CD4-positive, alpha-beta memory T cell (primary cell): ENCODE measurements around the gene CARD10. TPM values are rescaled to one million over a fixed set of nuclear protein-coding genes. Genes with fewer than 3 reads are reported as not detected.

Source experiments
- CTCF ChIA-PET: fragments of 350-600 bp; sonication (Branson Sonifier 250); formaldehyde crosslinking; loops from one replicate; lab custom pipeline; 2021; ENCODE audit warnings: inconsistent platforms; ENCODE audit not compliant: partially characterized antibody; lab: Charles Lee
- POLR2A ChIA-PET: fragments of 350-600 bp; sonication (Branson Sonifier 250); formaldehyde crosslinking; loops from one replicate; lab custom pipeline; 2021; ENCODE audit not compliant: partially characterized antibody; lab: Charles Lee
- DNase-seq, 5 donors: peaks; one replicate each; pipeline versions ENCODE4 v3.0.0 to v3.0.0-alpha.2; 2020 to 2022; ENCODE audit warnings: mixed read lengths in 1 of 5
- H3K27ac ChIP-seq: one replicate; pipeline ENCODE4 v1.7.0; 2013; ENCODE audit warnings: low read depth, low read length
- H3K27me3 ChIP-seq: 2 replicates; pipeline ENCODE4 v1.7.0; 2013; ENCODE audit warnings: mild to moderate bottlenecking, low read length, moderate library complexity; ENCODE audit not compliant: insufficient read depth
- H3K36me3 ChIP-seq: 2 replicates; pipeline ENCODE4 v1.7.0; 2013; ENCODE audit warnings: mild to moderate bottlenecking, low read length, moderate library complexity; ENCODE audit not compliant: insufficient read depth
- H3K4me1 ChIP-seq: 2 replicates; pipeline ENCODE4 v1.7.0; 2013; ENCODE audit warnings: mild to moderate bottlenecking, low read length, moderate library complexity; ENCODE audit not compliant: insufficient read depth
- H3K4me3 ChIP-seq, 2 donors: one replicate each; pipeline ENCODE4 v1.7.0; 2013; ENCODE audit warnings: low read length in 2 of 2, mild to moderate bottlenecking in 1 of 2
- H3K9me3 ChIP-seq, 2 donors: one replicate each; pipeline ENCODE4 v1.7.0; 2013; ENCODE audit warnings: low read length in 2 of 2, control low read depth in 1 of 2; ENCODE audit not compliant: control insufficient read depth in 1 of 2
- H3K27ac Mint-ChIP-seq, 7 donors: one replicate each; pipeline ENCODE4 v1.8.0; 2020 to 2021; ENCODE audit warnings: mixed read lengths in 7 of 7, mild to moderate bottlenecking in 6 of 7, inconsistent platforms in 3 of 7, moderate library complexity in 3 of 7
- H3K27me3 Mint-ChIP-seq, 2 donors: one replicate each; pipeline ENCODE4 v1.8.0; 2020 to 2021; ENCODE audit warnings: mixed read lengths in 2 of 2
- H3K36me3 Mint-ChIP-seq, 2 donors: one replicate each; pipeline ENCODE4 v1.8.0; 2020 to 2021; ENCODE audit warnings: mixed read lengths in 2 of 2, inconsistent platforms in 1 of 2, mild to moderate bottlenecking in 1 of 2
- H3K4me1 Mint-ChIP-seq, 4 donors: one replicate each; pipeline ENCODE4 v1.8.0; 2020 to 2021; ENCODE audit warnings: mixed read lengths in 4 of 4, mild to moderate bottlenecking in 1 of 4
- H3K4me3 Mint-ChIP-seq, 8 donors: one replicate each; pipeline ENCODE4 v1.8.0; 2020 to 2021; ENCODE audit warnings: mixed read lengths in 8 of 8, mild to moderate bottlenecking in 7 of 8, moderate library complexity in 6 of 8, inconsistent platforms in 3 of 8
- H3K9me3 Mint-ChIP-seq, 8 donors: one replicate each; pipeline ENCODE4 v1.8.0; 2020 to 2021; ENCODE audit warnings: mixed read lengths in 8 of 8, mild to moderate bottlenecking in 5 of 8, inconsistent platforms in 3 of 8, moderate library complexity in 1 of 8
- intact Hi-C: fragments of 100-400 bp; cut with micrococcal nuclease; formaldehyde crosslinking; loops from one replicate; pipeline ENCODE4 v1.15.1; 2023
- polyA plus RNA-seq, 2 donors: library from polyadenylated mRNA; unstranded; fragments of 300-500 nt; fragmentation: Illumina TruSeq; gene quantifications; one replicate each; pipeline ENCODE4 v1.2.3, GENCODE V29; 2021
- total RNA-seq, 2 experiments: library from RNA; stranded (reverse); gene quantifications; one replicate each; pipeline ENCODE4 v1.2.3, GENCODE V29; 2021

The CARD10 gene
- total and polyA plus RNA-seq, 4 experiments from 2014 or later, result 0.42 to 0.61 TPM; not detected in 2

- H3K27me3 Mint-ChIP-seq, result no peaks in the 10 kb centered on the region
- no peaks in the 10 kb centered on the region for H3K27me3 ChIP-seq
- peaks cover 73% of the 10 kb centered on the region for H3K36me3 ChIP-seq
- H3K27ac ChIP-seq, result no peak overlapping the region
- peak overlapping the region in 2 of 7 donors; percentile 21 to 22 for H3K27ac Mint-ChIP-seq
- H3K4me1 ChIP-seq, result no peaks in the 10 kb centered on the region
- peaks cover 0 to 8% (median 5%) of the 10 kb centered on the region in 4 donors for H3K4me1 Mint-ChIP-seq
- H3K36me3 Mint-ChIP-seq, result peaks cover 40 to 82% of the 10 kb centered on the region in 2 donors
- H3K4me3 Mint-ChIP-seq, result no peak overlapping the region
- POLR2A ChIA-PET, result interaction anchor here (3.4 to 4.5 kb wide), 2 partner anchors 10 to 15 kb away, joined by 9 to 53 read pairs; partner anchors contain the start of gene MFNG
- DNase-seq, result no peak
- intact Hi-C loops, result no loop called here
- CTCF ChIA-PET, result interaction anchor here (1.2 to 5.2 kb wide), 2 partner anchors 10 to 21 kb away, joined by 3 to 185 read pairs; no protein-coding TSS in a partner anchor
- H3K4me3 ChIP-seq, result no peak overlapping the region
- H3K9me3 ChIP-seq, result no peaks in the 10 kb centered on the region
- no peaks in the 10 kb centered on the region for H3K9me3 Mint-ChIP-seq
These were observed 44.6 kb downstream of the CARD10 start for GRCh38 chr22:37474447-37475090.

- Mint-ChIP-seq H3K27ac (peak overlapping the region in 1 of 7 donors; percentile 7), H3K4me3 (no peak overlapping the region), H3K27me3 (no peaks in the 10 kb centered on the region), H3K9me3 (no peaks in the 10 kb centered on the region), H3K4me1 (peaks cover 0 to 12% (median 7%) of the 10 kb centered on the region in 4 donors), H3K36me3 (peaks cover 45 to 79% of the 10 kb centered on the region in 2 donors)
- CTCF ChIA-PET, result interaction anchor here (1.0 to 5.2 kb wide), 11 partner anchors 9 to 212 kb away, joined by 3 to 185 read pairs (median 5); partner anchors contain the start of gene MFNG
- Histone ChIP-seq H3K4me3 (no peak overlapping the region), H3K27me3 (no peaks in the 10 kb centered on the region), H3K4me1 (no peaks in the 10 kb centered on the region), H3K27ac (no peak overlapping the region), H3K36me3 (peaks cover 72% of the 10 kb centered on the region), H3K9me3 (no peaks in the 10 kb centered on the region)
- intact Hi-C loops, result no loop called here
- no peak for DNase-seq
- POLR2A ChIA-PET, result interaction anchor here (0.9 to 4.5 kb wide), 3 partner anchors 11 to 25 kb away, joined by 4 to 53 read pairs (median 9); partner anchors contain the start of gene MFNG
These were observed 45.7 kb downstream of the CARD10 start for GRCh38 chr22:37473437-37473946.

DNA sequence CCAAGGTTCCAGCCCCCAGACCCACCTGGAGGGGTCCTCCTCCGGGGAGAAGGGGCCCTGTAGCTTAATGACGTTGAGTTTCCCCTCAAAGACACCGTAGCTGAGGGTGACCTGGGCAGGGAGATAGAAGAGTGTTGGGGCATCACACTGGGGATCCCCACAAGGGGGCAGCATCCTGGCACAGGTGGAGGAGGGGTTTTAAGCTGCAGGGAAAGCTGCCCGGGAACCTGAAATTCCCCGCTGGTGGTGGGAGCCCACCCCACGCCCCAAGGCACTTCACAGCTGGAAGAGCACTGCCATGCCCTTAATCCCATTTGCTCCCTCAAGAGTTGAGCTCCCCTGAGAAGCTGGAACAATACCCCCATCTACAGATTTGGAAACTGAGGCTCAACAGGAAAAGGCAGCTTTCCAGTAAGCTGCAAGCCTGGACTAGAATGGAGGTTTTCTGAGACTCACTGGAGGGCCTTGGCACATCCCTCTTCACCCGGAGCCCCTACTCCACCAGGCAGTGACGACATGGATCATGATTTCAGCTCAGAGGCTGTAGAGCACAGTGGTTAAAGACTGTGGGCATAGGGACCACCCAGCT is 46.7 kb downstream of the CARD10 start:
- POLR2A ChIA-PET, result interaction anchor here (0.9 to 4.5 kb wide), 6 partner anchors 12 to 34 kb away, joined by 3 to 53 read pairs (median 4); partner anchors contain the start of gene MFNG
- H3K4me1 Mint-ChIP-seq, result peaks cover 0 to 12% (median 7%) of the 10 kb centered on the region in 4 donors

DNA sequence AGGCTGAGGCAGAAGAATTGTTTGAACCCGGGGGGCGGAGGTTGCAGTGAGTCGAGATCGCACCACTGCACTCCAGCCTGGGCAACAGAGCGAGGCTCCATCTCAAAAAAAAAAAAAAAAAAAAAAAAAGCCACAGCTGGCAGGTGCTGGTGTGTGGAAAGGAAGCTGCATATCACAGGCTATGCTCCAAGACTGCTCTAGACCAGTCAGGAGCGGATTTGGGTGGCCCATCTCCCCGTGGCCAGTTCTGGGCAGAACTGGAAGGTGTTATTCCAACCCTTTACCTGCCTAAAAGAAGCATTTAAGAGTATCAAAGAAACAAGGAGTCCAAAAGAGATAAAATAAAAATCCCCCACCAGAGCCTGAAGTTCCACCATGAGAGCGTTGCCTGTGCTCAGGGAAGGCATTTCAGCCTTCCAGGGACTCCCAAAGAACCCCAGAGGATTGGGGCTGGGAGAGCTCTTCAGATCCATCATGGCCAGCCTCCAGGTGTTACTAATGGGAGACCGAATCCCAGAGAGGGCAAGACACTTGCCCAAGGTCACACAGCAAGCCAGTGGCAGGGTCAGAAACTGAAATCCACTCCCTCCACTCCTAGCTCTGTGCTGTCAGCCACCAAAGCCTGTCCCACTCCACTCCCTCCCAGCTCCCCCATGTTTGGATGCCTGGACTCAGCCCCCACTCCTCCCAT is 47.3 kb downstream of the CARD10 start:
- H3K27me3 Mint-ChIP-seq, result no peaks in the 10 kb centered on the region
- intact Hi-C loops, result loop anchor here (1.0 kb wide), 1 partner anchor 26 kb away; no protein-coding TSS in a partner anchor
- H3K4me3 Mint-ChIP-seq, result no peak overlapping the region
- peak overlapping the region in 2 of 7 donors; percentile 61 to 84 for H3K27ac Mint-ChIP-seq
- H3K36me3 Mint-ChIP-seq, result peaks cover 43 to 71% of the 10 kb centered on the region in 2 donors
- peaks cover 0 to 10% (median 6%) of the 10 kb centered on the region in 4 donors for H3K4me1 Mint-ChIP-seq
- CTCF ChIA-PET, result interaction anchor here (0.9 to 5.2 kb wide), 21 partner anchors 8 to 417 kb away, joined by 3 to 185 read pairs (median 4); partner anchors contain the start of genes LGALS2, MFNG and RAC2
- no peak for DNase-seq
- Histone ChIP-seq H3K27me3 (no peaks in the 10 kb centered on the region), H3K4me1 (no peaks in the 10 kb centered on the region), H3K4me3 (no peak overlapping the region), H3K36me3 (peaks cover 57% of the 10 kb centered on the region), H3K9me3 (no peaks in the 10 kb centered on the region), H3K27ac (no peak overlapping the region)
- no peaks in the 10 kb centered on the region for H3K9me3 Mint-ChIP-seq
- POLR2A ChIA-PET, result interaction anchor here (0.9 to 4.5 kb wide), 4 partner anchors 13 to 35 kb away, joined by 3 to 53 read pairs (median 4); partner anchors contain the start of gene MFNG

More for the DNA sequence above, 46.7 kb downstream of the CARD10 start:
- Histone ChIP-seq H3K9me3 (no peaks in the 10 kb centered on the region), H3K27me3 (no peaks in the 10 kb centered on the region), H3K4me1 (no peaks in the 10 kb centered on the region), H3K27ac (no peak overlapping the region), H3K36me3 (peaks cover 62% of the 10 kb centered on the region), H3K4me3 (no peak overlapping the region)
- H3K36me3 Mint-ChIP-seq, result peaks cover 48 to 77% of the 10 kb centered on the region in 2 donors
- no peak overlapping the region for H3K4me3 Mint-ChIP-seq
- no peaks in the 10 kb centered on the region for H3K9me3 Mint-ChIP-seq
- no peaks in the 10 kb centered on the region for H3K27me3 Mint-ChIP-seq
- CTCF ChIA-PET, result interaction anchor here (0.6 to 5.2 kb wide), 25 partner anchors 8 to 467 kb away, joined by 3 to 185 read pairs (median 4); partner anchors contain the start of genes LGALS2, MFNG and RAC2
- intact Hi-C loops, result loop anchor here (1.0 kb wide), 1 partner anchor 26 kb away; no protein-coding TSS in a partner anchor
- H3K27ac Mint-ChIP-seq, result peak overlapping the region in 3 of 7 donors; percentile 37 to 64 (median 61)
- DNase-seq, result peak; percentile 29 to 55 (median 39)

- Histone ChIP-seq H3K36me3 (peaks cover 53% of the 10 kb centered on the region), H3K4me3 (no peak overlapping the region), H3K27ac (no peak overlapping the region), H3K27me3 (no peaks in the 10 kb centered on the region), H3K9me3 (no peaks in the 10 kb centered on the region), H3K4me1 (no peaks in the 10 kb centered on the region)
- Mint-ChIP-seq H3K4me3 (no peak overlapping the region), H3K27ac (no peak overlapping the region), H3K9me3 (no peaks in the 10 kb centered on the region), H3K4me1 (peaks cover 0 to 15% (median 9%) of the 10 kb centered on the region in 4 donors), H3K36me3 (peaks cover 40 to 73% of the 10 kb centered on the region in 2 donors), H3K27me3 (no peaks in the 10 kb centered on the region)
- no peak for DNase-seq
- ChIA-PET CTCF (interaction anchor here (1.2 kb wide), 1 partner anchor 153 kb away, joined by 3 read pairs; no protein-coding TSS in a partner anchor), POLR2A (no interaction called here)
- intact Hi-C loops, result no loop called here
These were observed 49.1 kb downstream of the CARD10 start for GRCh38 chr22:37470087-37470445.

- H3K4me3 Mint-ChIP-seq, result no peak overlapping the region
- H3K4me1 ChIP-seq, result no peaks in the 10 kb centered on the region
- no peak for DNase-seq
- peaks cover 0 to 17% (median 8%) of the 10 kb centered on the region in 4 donors for H3K4me1 Mint-ChIP-seq
- ChIA-PET CTCF (interaction anchor here (1.2 kb wide), 1 partner anchor 152 kb away, joined by 3 read pairs; no protein-coding TSS in a partner anchor), POLR2A (no interaction called here)
- no peaks in the 10 kb centered on the region for H3K9me3 Mint-ChIP-seq
- H3K27me3 ChIP-seq, result no peaks in the 10 kb centered on the region
- no peak overlapping the region for H3K4me3 ChIP-seq
- peaks cover 48% of the 10 kb centered on the region for H3K36me3 ChIP-seq
- H3K36me3 Mint-ChIP-seq, result peaks cover 35 to 69% of the 10 kb centered on the region in 2 donors
- H3K9me3 ChIP-seq, result no peaks in the 10 kb centered on the region
- no peak overlapping the region for H3K27ac Mint-ChIP-seq
- H3K27ac ChIP-seq, result no peak overlapping the region
- no peaks in the 10 kb centered on the region for H3K27me3 Mint-ChIP-seq
- intact Hi-C loops, result no loop called here
These were observed 49.7 kb downstream of the CARD10 start for GRCh38 chr22:37469416-37470086.
